Mesendoderm (in vitro differentiated cells): ENCODE data around the gene FBXW2.

Experiments used
- DNase-seq: peaks from one replicate; pipeline ENCODE4 v3.0.0; 2013
- H2AK5ac ChIP-seq: 2 replicates; pipeline ENCODE4 v1.6.1; 2013; ENCODE audit warnings: low read length, inconsistent platforms
- H2BK120ac ChIP-seq: 2 replicates; pipeline ENCODE4 v1.6.1; 2013; ENCODE audit warnings: low read depth, mild to moderate bottlenecking, low read length, moderate library complexity, mixed read lengths
- H2BK15ac ChIP-seq: replicated peaks from 2 replicates; pipeline ENCODE4 v1.6.1; 2013; ENCODE audit warnings: low read depth, mild to moderate bottlenecking, moderate library complexity
- H2BK5ac ChIP-seq: 2 replicates; pipeline ENCODE4 v1.6.1; 2013; ENCODE audit warnings: low read length, inconsistent platforms
- H3K18ac ChIP-seq: 2 replicates; pipeline ENCODE4 v1.6.1; 2013; ENCODE audit warnings: mild to moderate bottlenecking, low read length, mixed read lengths
- H3K23ac ChIP-seq: one replicate; pipeline ENCODE4 v1.6.1; 2013; ENCODE audit warnings: low read length
- H3K27ac ChIP-seq: 2 replicates; pipeline ENCODE4 v1.5.1; 2013; ENCODE audit warnings: low read depth, mild to moderate bottlenecking, inconsistent platforms, low read length, moderate library complexity
- H3K27me3 ChIP-seq: 2 replicates; pipeline ENCODE4 v1.6.1; 2013; ENCODE audit warnings: low read length, control low read depth, mild to moderate bottlenecking, inconsistent platforms; ENCODE audit not compliant: insufficient read depth, poor library complexity
- H3K36me3 ChIP-seq: 2 replicates; pipeline ENCODE4 v1.6.1; 2013; ENCODE audit warnings: low read length, inconsistent platforms; ENCODE audit not compliant: control insufficient read depth, insufficient read depth
- H3K4ac ChIP-seq: one replicate; pipeline ENCODE4 v1.6.1; 2013; ENCODE audit warnings: low read depth, mild to moderate bottlenecking, low read length, moderate library complexity
- H3K4me1 ChIP-seq: 2 replicates; pipeline ENCODE4 v1.6.1; 2013; ENCODE audit warnings: low read depth, low read length, inconsistent platforms; ENCODE audit not compliant: control insufficient read depth
- H3K4me2 ChIP-seq: 2 replicates; pipeline ENCODE4 v1.6.1; 2013; ENCODE audit warnings: low read length
- H3K4me3 ChIP-seq: 2 replicates; pipeline ENCODE4 v1.5.1; 2013; ENCODE audit warnings: mild to moderate bottlenecking, low read length
- H3K56ac ChIP-seq: one replicate; pipeline ENCODE4 v1.6.1; 2013; ENCODE audit warnings: low read length
- H3K79me1 ChIP-seq: 2 replicates; pipeline ENCODE4 v1.6.1; 2013; ENCODE audit warnings: low read length, inconsistent platforms
- H3K79me2 ChIP-seq: 2 replicates; pipeline ENCODE4 v1.6.1; 2013; ENCODE audit warnings: mild to moderate bottlenecking, low read length; ENCODE audit not compliant: control insufficient read depth, insufficient read depth
- H3K9ac ChIP-seq: 2 replicates; pipeline ENCODE4 v1.6.1; 2013; ENCODE audit warnings: low read length, inconsistent platforms
- H4K5ac ChIP-seq: one replicate; pipeline ENCODE4 v1.6.1; 2013; ENCODE audit warnings: low read length
- H4K8ac ChIP-seq: one replicate; pipeline ENCODE4 v1.6.1; 2013; ENCODE audit warnings: low read depth, mild to moderate bottlenecking, control low read depth, low read length, moderate library complexity
- WGBS: extraction: QIAGEN DNeasy Blood & Tissue Kit; methylation state at CpG from one replicate; pipeline ENCODE4 v1.1.7; 2013; ENCODE audit warnings: low lambda C conversion rate, missing lambda C conversion rate; ENCODE audit not compliant: insufficient coverage; ENCODE audit errors: extremely low coverage; 5-methylcytosine and 5-hydroxymethylcytosine counted together

FBXW2 gene

DNA sequence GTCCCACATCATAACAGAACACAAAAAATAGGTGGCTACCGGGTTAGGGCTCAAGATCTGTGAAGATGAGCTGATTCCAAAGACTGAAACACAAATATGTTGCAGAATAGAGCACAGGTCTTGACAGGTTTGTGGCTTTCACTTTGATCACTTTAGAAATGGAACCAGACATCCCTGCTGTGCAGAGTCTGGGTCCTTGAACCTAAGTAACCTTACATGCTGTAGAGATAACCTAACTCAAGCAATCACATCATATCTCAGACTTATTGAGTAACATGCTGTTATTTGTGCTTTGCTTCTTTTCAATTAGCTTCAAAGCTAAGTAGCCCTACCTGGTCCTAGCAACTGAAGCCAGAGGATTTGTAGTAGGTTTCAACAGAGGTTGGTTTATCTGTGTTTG, 24.3 kb downstream of the FBXW2 start:
- Histone ChIP-seq H3K4me3 (no peak overlapping the region), H3K23ac (no peak overlapping the region), H3K79me1 (peaks cover 2% of the 10 kb centered on the region), H3K9ac (no peak overlapping the region), H3K36me3 (peaks cover 16% of the 10 kb centered on the region), H3K56ac (no peak overlapping the region), H2BK5ac (no peak overlapping the region), H2AK5ac (no peak overlapping the region), H3K27ac (no peak overlapping the region), H2BK120ac (no peak overlapping the region), H3K4ac (no peak overlapping the region), H2BK15ac (no peak overlapping the region), H4K8ac (peak overlapping the region; percentile 56), H4K5ac (no peak overlapping the region), H3K4me2 (no peak overlapping the region), H3K27me3 (no peaks in the 10 kb centered on the region), H3K18ac (no peak overlapping the region), H3K79me2 (no peaks in the 10 kb centered on the region), H3K4me1 (no peaks in the 10 kb centered on the region)
- no CpG with 5 or more reads among the region's 1 CpG for WGBS
- DNase-seq, result no peak

- Histone ChIP-seq H3K4me2 (no peak overlapping the region), H3K27me3 (no peaks in the 10 kb centered on the region), H3K56ac (no peak overlapping the region), H3K79me2 (no peaks in the 10 kb centered on the region), H3K79me1 (peaks cover 2% of the 10 kb centered on the region), H3K4ac (no peak overlapping the region), H3K23ac (no peak overlapping the region), H3K4me1 (no peaks in the 10 kb centered on the region), H2AK5ac (no peak overlapping the region), H3K9ac (no peak overlapping the region), H2BK5ac (no peak overlapping the region), H3K18ac (no peak overlapping the region), H2BK120ac (no peak overlapping the region), H4K5ac (no peak overlapping the region), H2BK15ac (no peak overlapping the region), H3K4me3 (no peak overlapping the region), H3K27ac (no peak overlapping the region), H3K36me3 (peaks cover 16% of the 10 kb centered on the region), H4K8ac (no peak overlapping the region)
- no peak for DNase-seq
- WGBS, result no CpG with 5 or more reads among the region's 4 CpGs
These were observed 25.0 kb downstream of the FBXW2 start for GRCh38 chr9:120768247-120768646.

DNA sequence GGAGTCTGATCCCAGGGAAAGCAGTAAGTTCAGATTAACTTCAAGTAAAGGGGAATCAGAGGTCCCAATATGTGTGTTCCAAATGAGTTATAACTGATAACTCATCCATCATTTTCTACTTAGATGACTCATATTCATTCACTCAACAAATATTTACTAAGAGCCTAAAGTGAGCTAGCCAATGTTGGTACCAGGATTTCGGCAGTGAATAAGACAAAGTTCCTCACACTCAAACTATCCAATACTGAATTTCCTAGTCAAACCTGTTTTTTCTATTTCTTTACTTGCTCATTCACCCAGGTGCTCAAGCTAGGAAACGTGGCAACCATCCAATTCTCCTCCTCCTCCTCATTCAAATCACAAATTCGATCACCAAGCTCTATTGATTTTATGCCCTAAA, 25.8 kb downstream of the FBXW2 start:
- no peak overlapping the region for H3K56ac ChIP-seq
- no peak for DNase-seq
- H2BK5ac ChIP-seq, result no peak overlapping the region
- H3K4me3 ChIP-seq, result no peak overlapping the region
- no peak overlapping the region for H2BK15ac ChIP-seq
- no peaks in the 10 kb centered on the region for H3K27me3 ChIP-seq
- no peak overlapping the region for H2AK5ac ChIP-seq
- no peak overlapping the region for H3K23ac ChIP-seq
- H3K4me1 ChIP-seq, result no peaks in the 10 kb centered on the region
- WGBS, result 100% methylated on average over 1 of the region's 3 CpGs
- H3K27ac ChIP-seq, result no peak overlapping the region
- no peak overlapping the region for H3K4ac ChIP-seq
- peaks cover 18% of the 10 kb centered on the region for H3K36me3 ChIP-seq
- H4K5ac ChIP-seq, result no peak overlapping the region
- H3K9ac ChIP-seq, result no peak overlapping the region
- H3K18ac ChIP-seq, result no peak overlapping the region
- H3K4me2 ChIP-seq, result no peak overlapping the region
- H2BK120ac ChIP-seq, result no peak overlapping the region
- no peak overlapping the region for H4K8ac ChIP-seq
- peaks cover 2% of the 10 kb centered on the region for H3K79me1 ChIP-seq
- no peaks in the 10 kb centered on the region for H3K79me2 ChIP-seq

- H3K79me2 ChIP-seq, result no peaks in the 10 kb centered on the region
- H3K27ac ChIP-seq, result peak overlapping the region; percentile 22
- WGBS, result no CpG with 5 or more reads among the region's 1 CpG
These were observed 27.2 kb downstream of the FBXW2 start for GRCh38 chr9:120765910-120766425.

DNA sequence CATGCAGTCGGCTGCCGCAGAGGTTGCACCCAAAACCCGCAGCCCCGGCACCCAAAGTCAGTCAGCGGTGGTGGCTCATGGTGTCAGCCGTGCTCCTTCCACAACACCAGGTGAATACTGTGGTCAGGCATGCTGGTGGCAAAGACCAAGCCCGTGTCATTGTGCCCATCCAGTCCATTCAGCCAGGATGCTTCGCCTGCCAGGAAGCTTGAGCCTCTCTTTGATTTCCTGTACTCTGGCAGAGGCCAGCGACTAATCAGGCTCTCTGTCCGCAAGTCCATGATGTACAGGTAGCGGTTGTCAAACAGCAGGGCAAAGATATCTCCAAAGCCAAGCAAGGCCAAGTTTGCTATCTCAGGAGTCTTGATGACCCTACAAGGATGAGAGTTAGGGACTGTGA, 28.7 kb downstream of the FBXW2 start:
- Histone ChIP-seq H2BK5ac (no peak overlapping the region), H3K36me3 (peaks cover 14% of the 10 kb centered on the region)

More at GRCh38 chr9:120765910-120766425, 27.2 kb downstream of the FBXW2 start:
- Histone ChIP-seq H4K8ac (no peak overlapping the region), H3K36me3 (peaks cover 14% of the 10 kb centered on the region), H2BK15ac (no peak overlapping the region), H3K4me2 (no peak overlapping the region), H2AK5ac (no peak overlapping the region), H3K4ac (no peak overlapping the region), H2BK5ac (no peak overlapping the region), H4K5ac (no peak overlapping the region), H3K18ac (no peak overlapping the region), H3K56ac (no peak overlapping the region), H3K79me1 (peaks cover 2% of the 10 kb centered on the region), H3K9ac (no peak overlapping the region), H2BK120ac (no peak overlapping the region), H3K4me1 (no peaks in the 10 kb centered on the region), H3K23ac (no peak overlapping the region), H3K27me3 (no peaks in the 10 kb centered on the region), H3K4me3 (no peak overlapping the region)
- DNase-seq, result no peak

DNA sequence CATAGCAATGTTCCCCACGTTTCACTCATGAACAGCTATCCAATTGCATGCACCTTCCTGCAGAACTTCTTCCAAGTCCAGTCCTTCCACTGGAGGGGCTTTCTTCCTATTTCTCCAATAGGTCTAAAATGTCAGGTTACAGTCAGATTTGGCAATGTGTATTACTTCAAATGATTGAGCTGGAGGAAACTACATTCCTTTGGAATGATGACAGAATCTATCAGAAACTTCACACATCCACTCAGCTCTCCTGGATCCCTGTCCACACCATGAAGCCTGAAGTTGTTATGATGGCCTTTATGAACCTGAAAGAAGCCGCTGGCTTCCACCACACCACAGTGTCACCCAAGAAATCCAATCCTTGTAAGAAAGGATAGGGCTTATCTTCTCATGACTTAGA, 32.2 kb downstream of the FBXW2 start:
- H3K4me1 ChIP-seq, result no peaks in the 10 kb centered on the region
- H2BK15ac ChIP-seq, result no peak overlapping the region
- WGBS, result no CpG with 5 or more reads among the region's 2 CpGs
- H3K36me3 ChIP-seq, result peaks cover 7% of the 10 kb centered on the region
- no peak overlapping the region for H2AK5ac ChIP-seq
- H3K27ac ChIP-seq, result no peak overlapping the region
- H3K79me2 ChIP-seq, result no peaks in the 10 kb centered on the region
- no peak overlapping the region for H3K18ac ChIP-seq
- H3K27me3 ChIP-seq, result no peaks in the 10 kb centered on the region
- H3K4me3 ChIP-seq, result no peak overlapping the region
- H3K79me1 ChIP-seq, result peaks cover under 1% of the 10 kb centered on the region
- H2BK120ac ChIP-seq, result no peak overlapping the region
- no peak overlapping the region for H3K4ac ChIP-seq
- no peak for DNase-seq
- no peak overlapping the region for H3K23ac ChIP-seq
- no peak overlapping the region for H3K9ac ChIP-seq
- H4K5ac ChIP-seq, result no peak overlapping the region
- no peak overlapping the region for H3K56ac ChIP-seq
- no peak overlapping the region for H3K4me2 ChIP-seq
- H4K8ac ChIP-seq, result no peak overlapping the region
- no peak overlapping the region for H2BK5ac ChIP-seq

More for the DNA sequence above, 28.7 kb downstream of the FBXW2 start:
- no peak for DNase-seq
- Histone ChIP-seq H3K4me1 (no peaks in the 10 kb centered on the region), H3K23ac (no peak overlapping the region), H2AK5ac (no peak overlapping the region), H3K4me2 (no peak overlapping the region), H4K8ac (no peak overlapping the region), H3K79me2 (no peaks in the 10 kb centered on the region), H3K18ac (no peak overlapping the region), H2BK15ac (no peak overlapping the region), H3K27ac (no peak overlapping the region), H3K4me3 (no peak overlapping the region), H3K79me1 (peaks cover 2% of the 10 kb centered on the region), H4K5ac (no peak overlapping the region), H3K27me3 (no peaks in the 10 kb centered on the region), H3K56ac (no peak overlapping the region), H3K9ac (no peak overlapping the region), H2BK120ac (no peak overlapping the region), H3K4ac (no peak overlapping the region)
- WGBS, result no CpG with 5 or more reads among the region's 11 CpGs
